Osteoblast (primary cell): ENCODE results near the gene CATSPERE. TPM values are rescaled to one million over a fixed set of nuclear protein-coding genes. Genes with fewer than 3 reads are reported as not detected.

Experiments
- DNase-seq: peaks from one replicate; pipeline ENCODE4 v3.0.0; 2011; ENCODE audit warnings: low spot score, mixed read lengths; ENCODE audit not compliant: insufficient read length; ENCODE audit errors: missing footprints
- H2AFZ ChIP-seq: 2 replicates; pipeline ENCODE4 v1.6.0; 2011; ENCODE audit warnings: mild to moderate bottlenecking, low read length
- H3K27ac ChIP-seq: 2 replicates; pipeline ENCODE4 v1.5.1; 2011; ENCODE audit warnings: mild to moderate bottlenecking, low read depth, low read length, moderate library complexity
- H3K27me3 ChIP-seq: 2 replicates; pipeline ENCODE4 v1.6.0; 2012; ENCODE audit warnings: mild to moderate bottlenecking, control low read depth, inconsistent platforms, low read length, moderate library complexity; ENCODE audit not compliant: insufficient read depth
- H3K36me3 ChIP-seq: 2 replicates; pipeline ENCODE4 v1.5.1; 2011; ENCODE audit warnings: mild to moderate bottlenecking, low read length, control low read depth, moderate library complexity; ENCODE audit not compliant: insufficient read depth
- H3K4me1 ChIP-seq: 2 replicates; pipeline ENCODE4 v1.5.1; 2011; ENCODE audit warnings: mild to moderate bottlenecking, low read length, control low read depth, moderate library complexity; ENCODE audit not compliant: insufficient read depth
- H3K4me2 ChIP-seq: 2 replicates; pipeline ENCODE4 v1.6.0; 2011; ENCODE audit warnings: mild to moderate bottlenecking, low read length; ENCODE audit not compliant: insufficient read depth
- H3K4me3 ChIP-seq: fragments of 200-600 bp; sonication (generic); 3 replicates; pipeline ENCODE4 v1.5.1; 2012; ENCODE audit warnings: mild to moderate bottlenecking, low read length, inconsistent platforms; ENCODE audit not compliant: insufficient read depth
- H3K79me2 ChIP-seq: 2 replicates; pipeline ENCODE4 v1.6.0; 2012; ENCODE audit warnings: mild to moderate bottlenecking, low read length, control low read depth, inconsistent platforms; ENCODE audit not compliant: insufficient read depth
- H3K9me3 ChIP-seq: 2 replicates; pipeline ENCODE4 v1.5.1; 2011; ENCODE audit warnings: low read depth, low read length, control low read depth
- H4K20me1 ChIP-seq: 2 replicates; pipeline ENCODE4 v1.6.0; 2012; ENCODE audit warnings: mild to moderate bottlenecking, low read length, control low read depth; ENCODE audit not compliant: insufficient read depth
- total RNA-seq: library from RNA; depleted of rRNA; stranded (reverse); fragments of >200 nt; gene quantifications from 2 replicates; pipeline ENCODE4 v1.2.3, GENCODE V29; 2012
- TF ChIP-seq, protein P1 (sequence below): IDR thresholded peaks from 2 replicates; pipeline ENCODE4 v1.5.1; 2011; ENCODE audit warnings: mild to moderate bottlenecking, low read depth, low read length, moderate library complexity; ENCODE audit errors: extremely low read depth

CATSPERE gene
- total RNA-seq, 1 donor: 1.4 TPM

DNA sequence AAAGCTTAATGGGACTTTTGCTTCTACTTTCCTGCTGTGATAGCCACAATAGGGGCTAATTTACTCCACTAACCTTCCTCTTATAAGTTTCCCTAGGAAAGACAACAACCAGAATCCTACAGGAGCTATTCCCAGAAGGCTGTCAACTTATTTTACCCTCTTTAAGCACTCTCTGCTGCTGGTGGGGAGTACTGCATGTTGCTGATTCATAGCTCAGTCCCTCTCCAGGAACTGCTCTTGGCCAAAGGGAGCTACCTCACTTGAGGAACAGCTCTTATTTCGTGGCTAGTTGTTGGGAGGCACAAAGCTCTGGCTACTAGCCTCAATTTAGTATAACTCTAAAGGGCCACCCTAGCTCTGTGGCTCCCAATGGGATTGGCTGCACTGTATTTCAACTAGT is 46.5 kb upstream of the CATSPERE start:
- TF ChIP-seq, protein P1, sequence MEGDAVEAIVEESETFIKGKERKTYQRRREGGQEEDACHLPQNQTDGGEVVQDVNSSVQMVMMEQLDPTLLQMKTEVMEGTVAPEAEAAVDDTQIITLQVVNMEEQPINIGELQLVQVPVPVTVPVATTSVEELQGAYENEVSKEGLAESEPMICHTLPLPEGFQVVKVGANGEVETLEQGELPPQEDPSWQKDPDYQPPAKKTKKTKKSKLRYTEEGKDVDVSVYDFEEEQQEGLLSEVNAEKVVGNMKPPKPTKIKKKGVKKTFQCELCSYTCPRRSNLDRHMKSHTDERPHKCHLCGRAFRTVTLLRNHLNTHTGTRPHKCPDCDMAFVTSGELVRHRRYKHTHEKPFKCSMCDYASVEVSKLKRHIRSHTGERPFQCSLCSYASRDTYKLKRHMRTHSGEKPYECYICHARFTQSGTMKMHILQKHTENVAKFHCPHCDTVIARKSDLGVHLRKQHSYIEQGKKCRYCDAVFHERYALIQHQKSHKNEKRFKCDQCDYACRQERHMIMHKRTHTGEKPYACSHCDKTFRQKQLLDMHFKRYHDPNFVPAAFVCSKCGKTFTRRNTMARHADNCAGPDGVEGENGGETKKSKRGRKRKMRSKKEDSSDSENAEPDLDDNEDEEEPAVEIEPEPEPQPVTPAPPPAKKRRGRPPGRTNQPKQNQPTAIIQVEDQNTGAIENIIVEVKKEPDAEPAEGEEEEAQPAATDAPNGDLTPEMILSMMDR: peak; percentile 73
- no peaks in the 10 kb centered on the region for H3K27me3 ChIP-seq
- peaks cover 59% of the 10 kb centered on the region for H3K36me3 ChIP-seq
- no peaks in the 10 kb centered on the region for H4K20me1 ChIP-seq
- H3K79me2 ChIP-seq: no peaks in the 10 kb centered on the region
- H3K4me3 ChIP-seq: no peak overlapping the region
- H3K9me3 ChIP-seq: no peaks in the 10 kb centered on the region
- peak; percentile 90 for DNase-seq
- peaks cover 23% of the 10 kb centered on the region for H3K4me1 ChIP-seq
- no peak overlapping the region for H2AFZ ChIP-seq
- H3K27ac ChIP-seq: peak overlapping the region; percentile 15
- H3K4me2 ChIP-seq: no peak overlapping the region

DNA sequence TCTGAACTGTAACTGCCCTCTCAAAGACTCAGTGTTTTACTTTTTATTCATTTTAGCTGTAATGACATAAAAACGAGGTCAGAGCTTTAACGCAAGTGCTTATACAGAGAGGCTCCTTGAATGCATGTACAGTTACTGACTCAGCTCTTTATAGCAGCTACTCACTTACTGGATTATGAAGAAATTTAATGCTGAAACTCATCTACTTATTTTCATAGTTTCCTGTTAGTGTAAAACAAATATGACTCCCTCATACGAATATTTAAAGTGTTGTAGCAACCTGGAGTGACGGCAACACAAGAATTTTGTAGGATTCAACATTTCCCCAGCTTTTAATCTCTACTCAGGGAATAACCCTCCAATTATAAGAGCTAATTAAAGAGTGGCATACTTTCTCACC is 42.0 kb upstream of the CATSPERE start:
- DNase-seq: no peak

DNA sequence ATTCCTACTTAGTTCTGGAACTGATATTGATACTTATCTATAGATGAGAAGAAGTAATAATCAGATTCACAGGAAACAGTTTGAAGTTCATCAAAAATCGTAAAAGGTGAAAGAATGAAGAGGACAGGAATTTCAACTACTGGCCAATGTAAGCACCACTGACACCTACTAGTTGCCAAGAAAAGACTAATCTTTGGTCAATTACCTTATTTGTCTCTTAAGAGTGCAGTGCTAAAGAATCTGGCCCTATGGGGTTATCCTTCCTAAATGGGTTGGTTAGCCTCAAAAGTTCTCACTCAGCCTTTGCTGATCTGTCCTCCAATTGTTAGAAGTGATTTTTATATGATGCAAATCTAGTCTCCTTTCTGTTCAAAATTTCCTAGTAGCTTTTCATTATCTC is 38.9 kb upstream of the CATSPERE start:
- H3K27me3 ChIP-seq: no peaks in the 10 kb centered on the region
- H3K36me3 ChIP-seq: peaks cover 33% of the 10 kb centered on the region
- no peak overlapping the region for H3K4me3 ChIP-seq
- no peaks in the 10 kb centered on the region for H3K9me3 ChIP-seq
- no peak overlapping the region for H2AFZ ChIP-seq
- peaks cover 4% of the 10 kb centered on the region for H3K79me2 ChIP-seq
- TF ChIP-seq, protein P1: no peak
- no peak overlapping the region for H3K4me2 ChIP-seq
- peaks cover 15% of the 10 kb centered on the region for H3K4me1 ChIP-seq
- H4K20me1 ChIP-seq: no peaks in the 10 kb centered on the region
- no peak overlapping the region for H3K27ac ChIP-seq
- no peak for DNase-seq

More for the DNA sequence above, 42.0 kb upstream of the CATSPERE start:
- H3K4me3 ChIP-seq: no peak overlapping the region
- H3K9me3 ChIP-seq: no peaks in the 10 kb centered on the region
- TF ChIP-seq, protein P1: no peak
- no peak overlapping the region for H2AFZ ChIP-seq
- peaks cover 23% of the 10 kb centered on the region for H3K4me1 ChIP-seq
- peak overlapping the region; percentile 88 for H3K27ac ChIP-seq
- H4K20me1 ChIP-seq: no peaks in the 10 kb centered on the region
- H3K4me2 ChIP-seq: peak overlapping the region; percentile 38
- no peaks in the 10 kb centered on the region for H3K27me3 ChIP-seq
- no peaks in the 10 kb centered on the region for H3K79me2 ChIP-seq
- peaks cover 51% of the 10 kb centered on the region for H3K36me3 ChIP-seq

GRCh38 chr1:244424649-244425334 is 36.3 kb upstream of the CATSPERE start:
- H3K36me3 ChIP-seq: peaks cover 20% of the 10 kb centered on the region
- H4K20me1 ChIP-seq: no peaks in the 10 kb centered on the region
- H3K4me2 ChIP-seq: no peak overlapping the region
- no peak overlapping the region for H2AFZ ChIP-seq
- no peaks in the 10 kb centered on the region for H3K27me3 ChIP-seq
- no peak overlapping the region for H3K4me3 ChIP-seq
- TF ChIP-seq, protein P1: no peak
- H3K9me3 ChIP-seq: no peaks in the 10 kb centered on the region
- H3K27ac ChIP-seq: no peak overlapping the region
- H3K4me1 ChIP-seq: peaks cover 7% of the 10 kb centered on the region
- H3K79me2 ChIP-seq: peaks cover 8% of the 10 kb centered on the region
- no peak for DNase-seq
